Measurements from ENCODE around the gene LGI4.
A peak's percentile ranks its signal among the peaks of the same experiment; 100 is the strongest.

The LGI4 gene

DNA sequence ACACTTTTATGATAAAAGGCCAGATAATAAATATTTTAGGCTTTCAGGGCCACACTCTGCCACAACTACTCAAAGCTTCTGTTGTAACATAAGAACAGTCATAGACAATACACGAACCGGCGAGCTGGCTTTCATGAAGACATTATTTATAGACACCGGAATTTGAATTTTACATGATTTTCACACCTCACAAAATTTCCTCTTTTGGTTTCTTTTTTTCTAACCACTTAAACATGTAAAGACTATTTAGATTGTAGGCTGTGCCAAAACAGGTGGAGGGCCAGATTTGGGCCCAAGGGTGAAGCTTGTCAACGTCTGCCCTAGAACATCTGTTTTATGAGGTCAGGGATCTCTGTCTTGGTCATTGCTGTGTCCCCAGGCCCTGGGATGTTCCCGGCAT is 48.9 kb downstream of the LGI4 start:
- DNase-seq (ENCODE audit: low spot score), result peak; percentile 71

DNA sequence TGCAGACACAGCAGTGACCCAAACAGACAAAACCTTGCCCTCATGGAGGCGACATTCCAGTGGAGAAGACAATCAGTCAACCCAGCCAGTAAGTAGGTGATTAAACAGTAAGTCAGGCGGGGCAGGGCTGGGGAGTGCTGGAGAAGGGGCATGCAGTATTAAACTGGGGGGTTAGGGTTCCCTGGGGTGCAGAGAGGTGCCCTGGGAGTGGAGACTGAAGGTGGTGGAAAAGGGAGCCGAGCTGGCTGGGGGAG is 50.4 kb downstream of the LGI4 start:
- no peak for DNase-seq (ENCODE audit: low spot score)

DNA sequence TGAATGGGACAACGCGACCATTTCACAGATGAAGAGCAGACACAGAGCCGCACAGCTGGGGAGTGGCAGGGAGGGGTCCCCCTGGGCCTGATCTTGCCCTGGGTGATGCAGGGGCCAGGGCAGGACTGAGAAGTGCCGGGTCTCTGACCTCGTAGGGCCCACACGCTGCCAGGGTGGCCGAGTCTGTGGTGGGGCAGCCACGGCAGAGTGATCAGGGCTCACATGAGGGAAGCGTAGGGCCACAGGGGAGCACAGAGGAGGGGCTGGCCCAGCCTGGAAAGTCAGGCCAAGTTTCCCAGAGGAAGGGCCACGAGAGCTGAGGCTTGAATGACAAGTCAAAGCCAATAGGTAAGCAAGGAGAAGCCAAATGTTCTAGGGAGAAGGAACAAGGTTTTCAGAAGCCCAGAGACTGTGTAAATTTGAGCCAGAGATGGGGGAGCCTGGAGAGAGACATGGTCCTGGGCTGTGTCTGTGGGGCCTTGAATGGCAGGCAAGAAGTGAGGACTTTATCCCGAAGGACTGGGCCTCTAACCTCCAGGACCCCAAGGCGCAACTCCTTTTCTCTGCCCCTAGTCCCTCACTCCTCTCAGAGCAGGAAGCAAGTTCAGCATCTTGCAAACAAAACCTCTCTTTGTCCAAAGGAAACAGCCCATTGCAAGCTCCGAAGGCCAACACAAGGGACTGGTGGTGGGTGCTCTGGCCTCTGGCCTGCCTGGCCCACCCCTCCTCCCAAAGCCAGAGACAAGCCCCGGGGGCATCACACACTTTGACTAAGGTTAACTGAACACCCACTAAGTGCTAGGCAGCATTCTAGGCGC is 51.0 kb downstream of the LGI4 start:
- peak; percentile 37 for DNase-seq (ENCODE audit: low spot score)

DNA sequence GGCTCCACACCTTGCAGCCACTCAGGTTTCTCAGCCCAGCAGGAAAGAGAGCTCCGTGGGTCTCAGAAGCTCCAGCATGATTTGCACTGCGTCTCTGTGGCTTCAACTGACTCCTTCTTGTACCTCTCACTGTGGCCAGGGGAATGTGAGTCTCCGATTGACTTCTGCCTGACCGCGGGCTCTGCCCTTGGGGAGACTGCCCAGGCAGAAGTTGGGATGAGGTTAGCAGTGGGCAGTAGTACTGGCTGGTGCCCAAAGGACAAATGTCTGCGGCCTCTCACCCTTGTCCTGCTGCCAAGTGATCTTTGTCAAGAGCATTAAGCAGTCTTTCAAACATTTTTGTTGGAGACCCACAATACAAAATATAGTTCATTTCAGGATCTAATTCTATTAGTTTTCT is 53.7 kb downstream of the LGI4 start:
- DNase-seq (ENCODE audit: low spot score), result no peak

DNA sequence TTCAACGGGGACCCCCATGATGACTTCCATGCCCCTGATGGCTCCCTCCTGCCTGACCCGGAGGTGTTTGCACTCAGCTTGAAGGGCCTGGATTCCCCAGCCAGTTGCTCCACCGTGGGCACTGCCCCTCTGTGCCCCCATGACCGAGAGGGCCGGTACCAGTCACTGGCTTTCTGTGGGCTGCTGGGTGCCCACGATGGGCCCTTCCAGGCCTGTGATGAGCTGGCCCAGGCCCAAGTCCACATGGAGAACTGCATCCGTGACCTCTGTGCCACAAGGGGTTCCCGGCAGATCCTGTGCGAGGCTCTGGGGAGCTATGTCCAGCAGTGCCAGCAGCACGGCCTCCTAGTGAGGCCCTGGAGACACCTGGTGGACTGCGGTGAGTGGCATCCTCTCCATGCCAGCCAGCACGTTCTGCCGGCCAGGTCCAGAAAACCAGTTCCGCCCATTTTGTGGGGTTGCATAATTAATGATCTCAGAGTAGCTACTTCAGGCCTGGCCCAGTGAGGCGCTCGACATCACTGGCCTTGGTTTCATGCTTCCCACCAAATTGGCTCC is 54.2 kb downstream of the LGI4 start:
- DNase-seq (ENCODE audit: low spot score), result no peak

DNA sequence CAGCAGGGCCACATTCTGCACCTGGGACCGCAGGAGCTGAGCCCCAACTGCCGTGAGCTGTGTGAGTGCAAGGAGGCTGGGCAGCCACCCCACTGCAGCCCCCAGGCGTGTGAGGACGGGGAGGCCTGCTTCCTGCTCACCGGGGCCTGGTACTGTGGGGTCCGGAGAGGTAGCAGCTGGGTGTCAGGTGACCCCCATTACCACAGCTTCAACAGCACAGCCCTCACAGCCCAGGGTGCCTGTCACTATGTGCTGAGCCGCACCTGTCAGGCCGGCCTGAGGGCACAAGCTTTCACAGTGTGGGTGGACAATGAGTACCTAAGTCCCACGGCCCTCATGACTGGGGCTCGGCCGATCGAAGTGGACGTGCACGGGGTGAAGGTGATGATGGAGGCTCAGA is 55.0 kb downstream of the LGI4 start:
- DNase-seq (ENCODE audit: low spot score), result no peak

DNA sequence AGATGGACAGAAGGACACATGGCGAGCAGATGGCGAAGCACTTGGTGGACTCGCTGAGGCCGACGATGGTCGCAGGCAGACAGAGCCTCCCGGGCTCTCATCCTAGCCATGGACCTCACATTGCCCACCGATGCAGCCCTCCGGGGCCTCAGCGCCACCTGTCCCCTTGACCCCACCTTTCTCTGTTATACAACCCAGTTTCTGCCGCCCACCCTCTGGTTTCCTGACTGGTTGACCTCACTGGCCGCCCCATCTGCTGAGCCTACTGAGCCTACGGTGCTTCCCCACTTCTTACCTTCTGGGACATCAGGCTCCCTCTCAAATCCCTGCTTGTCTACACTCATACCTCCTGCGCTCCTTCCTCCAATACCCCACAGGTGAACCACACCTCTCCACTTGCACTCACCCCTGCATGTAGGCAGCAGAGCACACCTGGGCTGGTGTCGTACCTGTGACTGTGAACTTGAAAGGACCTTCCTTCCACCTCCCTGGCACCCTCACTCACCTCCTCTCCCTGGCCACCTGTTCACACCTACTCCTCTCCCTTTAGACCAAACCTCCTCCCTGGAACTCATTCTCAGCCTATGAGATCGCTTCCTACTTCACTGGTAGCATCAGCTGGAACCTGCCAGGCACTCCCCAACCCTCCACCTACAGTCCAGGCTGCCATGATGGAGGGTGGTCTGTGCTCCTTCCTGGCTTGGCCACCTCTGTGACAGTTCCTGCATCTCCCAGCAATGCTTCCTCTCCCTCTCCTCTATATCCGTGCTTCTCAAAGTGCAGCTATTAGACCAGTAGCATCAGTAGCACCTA is 57.2 kb downstream of the LGI4 start:
- DNase-seq (ENCODE audit: low spot score), result no peak

DNA sequence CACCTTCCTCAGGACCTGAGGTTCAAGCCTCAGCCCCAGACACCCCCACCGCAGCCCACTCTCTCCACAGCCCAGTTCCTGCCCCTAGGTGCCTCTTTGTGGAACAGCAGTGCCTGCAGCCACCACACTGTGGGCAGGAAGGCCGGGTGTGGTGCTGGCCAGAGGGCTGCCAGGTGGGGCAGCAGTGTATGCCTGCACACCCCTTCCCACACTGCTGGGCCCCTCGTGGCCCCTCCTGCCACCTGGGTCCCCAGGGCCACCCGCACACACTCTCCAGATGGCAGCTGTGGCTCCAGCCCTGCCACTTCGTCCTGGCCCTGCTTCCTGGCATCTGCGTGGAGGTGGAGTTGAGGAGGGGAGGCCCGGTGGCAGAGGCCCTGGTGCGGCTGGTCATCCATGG is 58.2 kb downstream of the LGI4 start:
- no peak for DNase-seq (ENCODE audit: low spot score)

DNA sequence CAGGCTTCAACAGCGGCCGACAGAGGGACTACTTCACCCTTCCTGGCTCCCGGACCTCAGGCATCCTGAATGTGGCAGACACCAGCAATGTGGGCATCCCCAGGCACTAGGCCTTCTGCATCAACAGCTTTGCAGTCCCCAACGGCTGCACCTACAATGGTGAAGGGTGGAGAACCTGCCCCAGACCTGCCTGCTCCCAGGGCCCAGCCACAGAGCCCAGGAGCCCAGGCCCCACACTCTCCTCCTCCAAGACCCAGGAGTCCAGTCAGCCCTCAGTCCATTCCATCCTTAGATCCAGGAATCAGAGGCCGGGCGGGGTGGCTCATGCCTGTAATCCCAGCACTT is 58.9 kb downstream of the LGI4 start:
- no peak for DNase-seq (ENCODE audit: low spot score)

DNA sequence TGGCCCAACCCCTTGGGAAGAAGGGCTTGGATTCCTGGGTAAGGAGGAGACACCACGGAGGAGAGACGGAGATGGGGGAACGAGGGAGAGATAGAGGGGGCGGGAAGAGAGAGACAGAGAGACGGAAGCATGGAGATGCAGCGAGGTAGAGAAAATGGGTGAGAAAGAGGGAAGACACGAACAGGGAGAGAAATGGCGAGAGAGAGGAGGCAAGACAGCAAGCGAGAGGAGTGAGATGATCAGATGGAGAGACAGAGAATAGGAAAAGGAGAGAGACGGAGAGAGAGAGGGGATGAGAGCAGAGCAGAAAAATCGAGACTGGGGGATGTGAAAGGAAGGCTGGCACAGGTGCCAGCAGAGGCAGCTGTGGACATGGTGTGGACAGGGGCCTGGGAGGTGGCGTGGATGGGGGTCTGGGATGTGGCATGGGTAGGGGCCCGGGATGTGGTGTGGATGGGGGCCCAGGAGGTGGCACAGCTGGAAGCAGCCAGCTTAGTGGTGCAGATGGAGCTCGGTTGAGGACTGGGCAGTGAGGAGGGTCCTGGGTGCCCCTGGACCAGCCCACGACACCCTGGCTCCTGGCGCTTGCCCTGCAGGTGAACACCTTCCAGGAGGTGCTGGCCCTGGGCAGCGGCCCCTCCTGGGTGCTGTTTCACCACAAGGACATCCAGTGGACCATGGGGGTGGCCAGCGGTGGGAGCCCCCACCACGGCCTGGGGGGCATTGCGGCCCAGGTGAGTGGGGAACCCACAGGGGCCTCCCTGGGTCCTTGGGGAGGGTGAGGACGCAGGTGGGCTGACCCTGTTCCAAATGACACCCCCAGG is 59.4 kb downstream of the LGI4 start:
- no peak for DNase-seq (ENCODE audit: low spot score)
